Mesendoderm (in vitro differentiated cells): Measurements from ENCODE around the gene FAIM2.

Experiments
- DNase-seq: peaks from one replicate; pipeline ENCODE4 v3.0.0; 2013
- H2AK5ac ChIP-seq: 2 replicates; pipeline ENCODE4 v1.6.1; 2013; ENCODE audit warnings: low read length, inconsistent platforms
- H2BK120ac ChIP-seq: 2 replicates; pipeline ENCODE4 v1.6.1; 2013; ENCODE audit warnings: low read depth, mild to moderate bottlenecking, low read length, moderate library complexity, mixed read lengths
- H2BK15ac ChIP-seq: replicated peaks from 2 replicates; pipeline ENCODE4 v1.6.1; 2013; ENCODE audit warnings: low read depth, mild to moderate bottlenecking, moderate library complexity
- H2BK5ac ChIP-seq: 2 replicates; pipeline ENCODE4 v1.6.1; 2013; ENCODE audit warnings: low read length, inconsistent platforms
- H3K18ac ChIP-seq: 2 replicates; pipeline ENCODE4 v1.6.1; 2013; ENCODE audit warnings: mild to moderate bottlenecking, low read length, mixed read lengths
- H3K23ac ChIP-seq: one replicate; pipeline ENCODE4 v1.6.1; 2013; ENCODE audit warnings: low read length
- H3K27ac ChIP-seq: 2 replicates; pipeline ENCODE4 v1.5.1; 2013; ENCODE audit warnings: low read depth, mild to moderate bottlenecking, inconsistent platforms, low read length, moderate library complexity
- H3K27me3 ChIP-seq: 2 replicates; pipeline ENCODE4 v1.6.1; 2013; ENCODE audit warnings: low read length, control low read depth, mild to moderate bottlenecking, inconsistent platforms; ENCODE audit not compliant: insufficient read depth, poor library complexity
- H3K36me3 ChIP-seq: 2 replicates; pipeline ENCODE4 v1.6.1; 2013; ENCODE audit warnings: low read length, inconsistent platforms; ENCODE audit not compliant: control insufficient read depth, insufficient read depth
- H3K4ac ChIP-seq: one replicate; pipeline ENCODE4 v1.6.1; 2013; ENCODE audit warnings: low read depth, mild to moderate bottlenecking, low read length, moderate library complexity
- H3K4me1 ChIP-seq: 2 replicates; pipeline ENCODE4 v1.6.1; 2013; ENCODE audit warnings: low read depth, low read length, inconsistent platforms; ENCODE audit not compliant: control insufficient read depth
- H3K4me2 ChIP-seq: 2 replicates; pipeline ENCODE4 v1.6.1; 2013; ENCODE audit warnings: low read length
- H3K4me3 ChIP-seq: 2 replicates; pipeline ENCODE4 v1.5.1; 2013; ENCODE audit warnings: mild to moderate bottlenecking, low read length
- H3K56ac ChIP-seq: one replicate; pipeline ENCODE4 v1.6.1; 2013; ENCODE audit warnings: low read length
- H3K79me1 ChIP-seq: 2 replicates; pipeline ENCODE4 v1.6.1; 2013; ENCODE audit warnings: low read length, inconsistent platforms
- H3K79me2 ChIP-seq: 2 replicates; pipeline ENCODE4 v1.6.1; 2013; ENCODE audit warnings: mild to moderate bottlenecking, low read length; ENCODE audit not compliant: control insufficient read depth, insufficient read depth
- H3K9ac ChIP-seq: 2 replicates; pipeline ENCODE4 v1.6.1; 2013; ENCODE audit warnings: low read length, inconsistent platforms
- H4K5ac ChIP-seq: one replicate; pipeline ENCODE4 v1.6.1; 2013; ENCODE audit warnings: low read length
- H4K8ac ChIP-seq: one replicate; pipeline ENCODE4 v1.6.1; 2013; ENCODE audit warnings: low read depth, mild to moderate bottlenecking, control low read depth, low read length, moderate library complexity
- WGBS: extraction: QIAGEN DNeasy Blood & Tissue Kit; methylation state at CpG from one replicate; pipeline ENCODE4 v1.1.7; 2013; ENCODE audit warnings: low lambda C conversion rate, missing lambda C conversion rate; ENCODE audit not compliant: insufficient coverage; ENCODE audit errors: extremely low coverage; 5-methylcytosine and 5-hydroxymethylcytosine counted together

FAIM2 gene

DNA sequence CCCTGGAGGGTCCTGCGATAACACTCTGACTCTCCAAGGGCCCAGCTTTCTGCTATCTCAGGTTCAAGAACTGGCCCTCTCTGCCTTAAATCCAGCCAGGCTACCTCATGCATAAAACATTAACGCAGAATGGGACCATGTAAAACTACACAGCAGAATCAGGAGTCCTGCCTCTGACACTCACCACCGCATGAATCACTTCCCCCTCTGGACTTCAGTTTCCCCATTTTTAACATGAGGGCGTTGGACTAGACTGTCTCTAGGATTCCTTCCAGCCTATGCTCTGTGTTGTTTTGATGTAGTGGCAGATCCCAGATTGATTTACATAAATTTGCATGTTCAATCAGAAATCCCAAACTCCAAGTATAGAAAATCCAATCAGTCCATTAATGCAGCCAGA, 78.8 kb downstream of the FAIM2 start:
- Histone ChIP-seq H3K4me2 (no peak overlapping the region), H3K79me1 (peaks cover 31% of the 10 kb centered on the region), H4K5ac (no peak overlapping the region), H2AK5ac (no peak overlapping the region), H3K4me3 (no peak overlapping the region), H3K4me1 (peaks cover 2% of the 10 kb centered on the region), H2BK15ac (no peak overlapping the region), H3K9ac (no peak overlapping the region), H3K27ac (no peak overlapping the region), H3K36me3 (no peaks in the 10 kb centered on the region), H3K27me3 (no peaks in the 10 kb centered on the region), H3K79me2 (peaks cover 30% of the 10 kb centered on the region), H3K56ac (no peak overlapping the region), H2BK120ac (no peak overlapping the region), H3K18ac (no peak overlapping the region), H2BK5ac (no peak overlapping the region), H3K23ac (no peak overlapping the region), H4K8ac (no peak overlapping the region), H3K4ac (no peak overlapping the region)
- DNase-seq, result no peak
- WGBS, result no CpG with 5 or more reads among the region's 4 CpGs

DNA sequence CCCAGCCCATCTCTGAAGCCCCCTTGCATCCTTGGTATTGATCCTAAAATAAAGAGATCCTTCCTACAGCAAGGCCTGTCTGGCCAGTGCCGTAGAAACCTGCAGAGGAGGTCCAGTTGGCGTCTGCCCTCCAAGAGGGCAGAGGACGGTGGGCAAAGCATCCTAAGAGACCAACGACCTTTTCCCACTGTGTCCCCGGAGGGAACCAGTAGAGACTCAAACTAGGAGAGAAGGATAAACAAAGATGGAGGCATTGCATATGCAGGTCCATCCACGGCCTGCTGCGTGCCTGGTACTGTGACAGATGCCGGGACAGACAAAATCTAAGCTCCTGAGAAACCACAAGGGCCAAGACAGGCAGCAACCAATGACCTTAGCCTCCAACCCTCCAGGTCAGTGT, 79.3 kb downstream of the FAIM2 start:
- Histone ChIP-seq H3K4ac (no peak overlapping the region), H2BK15ac (no peak overlapping the region), H2AK5ac (no peak overlapping the region), H3K4me3 (no peak overlapping the region), H3K27me3 (no peaks in the 10 kb centered on the region), H3K23ac (no peak overlapping the region), H3K79me2 (peaks cover 30% of the 10 kb centered on the region), H3K4me2 (no peak overlapping the region), H3K79me1 (peaks cover 31% of the 10 kb centered on the region), H2BK120ac (no peak overlapping the region), H3K9ac (no peak overlapping the region), H3K27ac (no peak overlapping the region), H3K18ac (no peak overlapping the region), H4K8ac (no peak overlapping the region), H2BK5ac (no peak overlapping the region), H3K4me1 (peaks cover 2% of the 10 kb centered on the region), H3K36me3 (no peaks in the 10 kb centered on the region), H3K56ac (no peak overlapping the region), H4K5ac (no peak overlapping the region)
- WGBS, result no CpG with 5 or more reads among the region's 8 CpGs
- DNase-seq, result no peak

DNA sequence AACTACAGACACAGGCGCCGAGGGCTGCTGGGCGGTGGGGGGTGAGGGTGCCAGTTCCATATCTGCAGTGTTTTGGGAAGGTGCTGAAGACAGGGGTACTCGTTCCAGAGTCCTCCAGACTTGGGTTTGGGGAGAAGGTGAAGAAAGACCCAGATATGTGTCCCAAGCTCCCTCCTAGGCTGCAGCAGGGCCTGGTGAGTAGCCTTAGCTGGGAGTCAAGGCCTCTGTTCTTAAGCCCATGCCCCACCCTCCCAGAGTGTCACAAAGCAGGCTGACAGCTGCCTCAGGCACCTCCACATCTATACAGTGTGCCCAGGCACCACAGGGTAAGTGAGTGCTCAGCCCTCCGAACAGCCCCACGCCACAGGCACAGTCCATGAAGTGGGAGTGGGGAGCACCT, 79.7 kb downstream of the FAIM2 start:
- Histone ChIP-seq H4K5ac (no peak overlapping the region), H3K23ac (no peak overlapping the region), H3K4me1 (peaks cover 2% of the 10 kb centered on the region)

DNA sequence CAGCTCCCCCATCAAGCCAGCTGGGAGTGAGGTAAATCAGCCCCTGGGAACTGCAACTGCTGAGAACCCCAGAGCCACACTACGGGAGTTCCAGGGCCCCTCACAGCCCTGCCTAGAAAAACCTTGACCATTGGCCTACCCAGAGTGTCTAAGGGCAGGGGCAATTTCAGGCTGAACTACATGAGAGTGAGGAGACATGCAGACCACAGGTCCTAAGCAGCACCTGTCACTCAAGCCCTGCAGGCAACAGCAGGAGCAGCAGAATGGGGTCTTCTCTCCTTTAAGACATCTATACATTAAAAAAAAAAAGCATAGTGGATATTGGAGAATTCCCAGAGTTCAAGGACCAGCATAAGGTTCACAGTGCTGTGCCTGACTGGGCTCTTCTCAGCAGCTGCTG, 80.3 kb downstream of the FAIM2 start:
- Histone ChIP-seq H3K23ac (no peak overlapping the region), H3K79me1 (peaks cover 31% of the 10 kb centered on the region), H3K27ac (no peak overlapping the region), H3K4me1 (peaks cover 2% of the 10 kb centered on the region), H3K27me3 (no peaks in the 10 kb centered on the region), H4K5ac (no peak overlapping the region), H2BK120ac (no peak overlapping the region), H3K79me2 (peaks cover 30% of the 10 kb centered on the region), H4K8ac (no peak overlapping the region), H3K4me3 (no peak overlapping the region), H2AK5ac (no peak overlapping the region), H3K18ac (no peak overlapping the region), H3K4ac (no peak overlapping the region), H3K9ac (no peak overlapping the region), H2BK15ac (no peak overlapping the region), H2BK5ac (no peak overlapping the region), H3K36me3 (no peaks in the 10 kb centered on the region), H3K4me2 (no peak overlapping the region), H3K56ac (no peak overlapping the region)
- DNase-seq, result no peak
- no CpG with 5 or more reads among the region's 1 CpG for WGBS

More for the DNA sequence above, 79.7 kb downstream of the FAIM2 start:
- no peak overlapping the region for H4K8ac ChIP-seq
- no peak overlapping the region for H3K4me3 ChIP-seq
- peaks cover 31% of the 10 kb centered on the region for H3K79me1 ChIP-seq
- H3K18ac ChIP-seq, result no peak overlapping the region
- H2BK120ac ChIP-seq, result no peak overlapping the region
- no peak overlapping the region for H3K4ac ChIP-seq
- no peak overlapping the region for H2BK15ac ChIP-seq
- H3K9ac ChIP-seq, result no peak overlapping the region
- H2BK5ac ChIP-seq, result no peak overlapping the region
- H3K79me2 ChIP-seq, result peaks cover 30% of the 10 kb centered on the region
- H3K27me3 ChIP-seq, result no peaks in the 10 kb centered on the region
- H3K4me2 ChIP-seq, result no peak overlapping the region
- DNase-seq, result no peak
- no peak overlapping the region for H3K56ac ChIP-seq
- no peak overlapping the region for H3K27ac ChIP-seq
- H3K36me3 ChIP-seq, result no peaks in the 10 kb centered on the region
- WGBS, result no CpG with 5 or more reads among the region's 6 CpGs
- H2AK5ac ChIP-seq, result no peak overlapping the region

GRCh38 chr12:49821373-49822287, 82.1 kb downstream of the FAIM2 start:
- no peak overlapping the region for H3K18ac ChIP-seq
- WGBS, result no CpG with 5 or more reads among the region's 10 CpGs
- no peak overlapping the region for H2BK5ac ChIP-seq
- no peak overlapping the region for H2BK15ac ChIP-seq
- H3K36me3 ChIP-seq, result no peaks in the 10 kb centered on the region
- H2BK120ac ChIP-seq, result no peak overlapping the region
- H3K27ac ChIP-seq, result no peak overlapping the region
- H3K79me2 ChIP-seq, result peaks cover 22% of the 10 kb centered on the region
- no peak overlapping the region for H3K56ac ChIP-seq
- H3K4me1 ChIP-seq, result peaks cover 2% of the 10 kb centered on the region
- H4K8ac ChIP-seq, result no peak overlapping the region
- no peak overlapping the region for H3K23ac ChIP-seq
- H4K5ac ChIP-seq, result no peak overlapping the region
- H2AK5ac ChIP-seq, result no peak overlapping the region
- peaks cover 25% of the 10 kb centered on the region for H3K79me1 ChIP-seq
- H3K27me3 ChIP-seq, result no peaks in the 10 kb centered on the region
- DNase-seq, result no peak
- H3K4me3 ChIP-seq, result no peak overlapping the region
- no peak overlapping the region for H3K4me2 ChIP-seq
- no peak overlapping the region for H3K4ac ChIP-seq
- no peak overlapping the region for H3K9ac ChIP-seq
